H1 (cell line): ENCODE measurements around the gene TAS2R41. TPM values are rescaled to one million over a fixed set of nuclear protein-coding genes. Genes with fewer than 3 reads are reported as not detected.

ENCODE experiments used
- BCL11A ChIP-seq, 2 experiments: IDR thresholded peaks; one replicate each; pipeline ENCODE4 v1.6.1; 2011; ENCODE audit warnings: low read depth in 2 of 2, low read length in 2 of 2, mild to moderate bottlenecking in 2 of 2
- CHD7 ChIP-seq: fragments of 300-600 bp; sonication (generic); IDR thresholded peaks from 2 replicates; pipeline ENCODE4 v1.7.1; 2012; ENCODE audit warnings: low read length, moderate library complexity, mild to moderate bottlenecking, inconsistent platforms; ENCODE audit not compliant: insufficient replicate concordance
- CTBP2 ChIP-seq: IDR thresholded peaks from 2 replicates; pipeline ENCODE4 v1.7.0; 2011; ENCODE audit warnings: borderline replicate concordance, mild to moderate bottlenecking, moderate library complexity, mixed read lengths, low read length; ENCODE audit not compliant: insufficient read depth, insufficient read length
- GABPA ChIP-seq: IDR thresholded peaks from 2 replicates; pipeline ENCODE4 v1.6.1; 2011; ENCODE audit warnings: mild to moderate bottlenecking, low read length, moderate library complexity, borderline replicate concordance; ENCODE audit not compliant: insufficient read depth
- HDAC6 ChIP-seq: IDR thresholded peaks from one replicate; pipeline ENCODE4 v1.7.1; 2012; ENCODE audit warnings: low read depth, mild to moderate bottlenecking, inconsistent platforms, low read length, moderate library complexity
- SRF ChIP-seq: IDR thresholded peaks from 2 replicates; pipeline ENCODE4 v1.6.1; 2011; ENCODE audit warnings: mild to moderate bottlenecking, low read depth, low read length, moderate library complexity
- TCF12 ChIP-seq: IDR thresholded peaks from 2 replicates; pipeline ENCODE4 v1.6.1; 2011; ENCODE audit warnings: low read depth, mild to moderate bottlenecking, low read length
- polyA plus RNA-seq, 7 experiments: library from polyadenylated mRNA; depleted of rRNA in 3 of 7; stranded (reverse) in 5 of 7; unstranded in 2 of 7; fragments of >200 nt in 5 of 7; fragments of 200-250 nt in 2 of 7; gene quantifications; 1 replicate in 5 of 7; 2 replicates in 1 of 7; 4 replicates in 1 of 7; pipeline versions ENCODE4 v1.2.1 to v1.2.3, GENCODE V29; 2011 to 2013; ENCODE audit warnings: missing spikeins in 2 of 7, mixed read lengths in 2 of 7
- total RNA-seq: library from RNA; stranded (reverse); fragmentation: NEBNext Ultra II Directional; extraction: Animal tissue kit (Norgen Biotek cat#: 25700); gene quantifications from 2 replicates; pipeline ENCODE4 v1.2.1, GENCODE V29; 2021
- TF ChIP-seq, protein P1 (sequence below): IDR thresholded peaks from 2 replicates; pipeline ENCODE4 v1.6.1; 2012; ENCODE audit warnings: inconsistent platforms
- TF ChIP-seq, protein P2 (sequence below): IDR thresholded peaks from 2 replicates; pipeline ENCODE4 v1.6.1; 2012; ENCODE audit warnings: inconsistent platforms

The TAS2R41 gene
- total and polyA plus RNA-seq, 2 of the 8 experiments (the other 6 are each of a cell fraction or from before 2014, with no cell fraction given): 0.12 TPM; not detected in 1

DNA sequence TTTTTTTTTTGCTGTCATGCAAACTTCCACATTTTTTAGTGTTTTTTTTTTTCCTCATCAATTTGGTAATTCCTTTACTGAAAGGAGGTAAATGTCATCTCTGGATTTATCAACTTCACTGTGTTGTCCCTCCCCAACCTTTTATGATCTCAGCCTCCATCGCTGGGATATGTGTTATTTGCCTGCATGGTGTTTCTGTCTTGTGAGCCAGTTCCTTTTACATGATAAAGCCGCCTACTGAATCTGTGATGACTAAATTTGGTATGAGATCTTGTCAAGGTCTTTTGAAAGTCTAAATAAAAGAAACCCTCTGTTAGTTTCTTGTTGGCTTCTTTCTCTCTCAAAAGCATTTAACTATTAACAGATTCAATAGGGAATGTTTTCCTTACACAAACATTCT is 39.3 kb downstream of the TAS2R41 start (continued):
- TF ChIP-seq CHD7: no peak
- TF ChIP-seq TCF12: no peak
- TF ChIP-seq BCL11A (IDR thresholded peaks at IDR 0.05; ENCODE audit: low read depth in 2 of 2, low read length in 2 of 2): no peak
- TF ChIP-seq, protein P1, sequence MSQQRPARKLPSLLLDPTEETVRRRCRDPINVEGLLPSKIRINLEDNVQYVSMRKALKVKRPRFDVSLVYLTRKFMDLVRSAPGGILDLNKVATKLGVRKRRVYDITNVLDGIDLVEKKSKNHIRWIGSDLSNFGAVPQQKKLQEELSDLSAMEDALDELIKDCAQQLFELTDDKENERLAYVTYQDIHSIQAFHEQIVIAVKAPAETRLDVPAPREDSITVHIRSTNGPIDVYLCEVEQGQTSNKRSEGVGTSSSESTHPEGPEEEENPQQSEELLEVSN: no peak
- no peak for TF ChIP-seq HDAC6
- TF ChIP-seq, protein P2, sequence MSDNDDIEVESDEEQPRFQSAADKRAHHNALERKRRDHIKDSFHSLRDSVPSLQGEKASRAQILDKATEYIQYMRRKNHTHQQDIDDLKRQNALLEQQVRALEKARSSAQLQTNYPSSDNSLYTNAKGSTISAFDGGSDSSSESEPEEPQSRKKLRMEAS: no peak
- no peak for TF ChIP-seq CTBP2
- no peak for TF ChIP-seq GABPA
- no peak for TF ChIP-seq SRF
- TF ChIP-seq, all 59 proteins: peak for 0
